Tibial nerve (tissue), 4 donors: ENCODE results near the gene PSME3IP1. TPM values are rescaled to one million over a fixed set of nuclear protein-coding genes. Genes with fewer than 3 reads are reported as not detected.
A peak's percentile ranks its signal among the peaks of the same experiment; 100 is the strongest.

ENCODE experiments used
- DNase-seq, 2 donors: peaks; one replicate each; pipeline ENCODE4 v3.0.0-alpha.2; 2019; ENCODE audit warnings: low spot score in 2 of 2
- H3K27ac ChIP-seq, 4 donors: fragments of 200-600 bp; sonication (generic) in 3 of 4; one replicate each; pipeline ENCODE4 v1.5.1; 2017 to 2019; ENCODE audit warnings: mild to moderate bottlenecking in 1 of 4
- H3K27me3 ChIP-seq, 2 donors: fragments of 200-600 bp; sonication (generic) in 1 of 2; one replicate each; pipeline versions ENCODE4 v1.5.1 to v1.6.0; 2017 to 2019
- H3K36me3 ChIP-seq, 3 donors: fragments of 200-600 bp; sonication (generic); one replicate each; pipeline ENCODE4 v1.5.1; 2018 to 2019
- H3K4me1 ChIP-seq, 4 donors: fragments of 200-600 bp; sonication (generic) in 3 of 4; one replicate each; pipeline ENCODE4 v1.5.1; 2017 to 2019
- H3K4me3 ChIP-seq, 4 donors: fragments of 200-600 bp; sonication (generic) in 3 of 4; one replicate each; pipeline ENCODE4 v1.5.1; 2017 to 2019; ENCODE audit warnings: mild to moderate bottlenecking in 1 of 4, moderate library complexity in 1 of 4
- H3K9me3 ChIP-seq, 4 donors: fragments of 200-600 bp; sonication (generic) in 3 of 4; one replicate each; pipeline ENCODE4 v1.5.1; 2017 to 2019
- EP300 ChIP-seq, 2 donors: sonication (generic); formaldehyde crosslinking; IDR thresholded peaks; one replicate each; pipeline ENCODE4 v1.6.1; 2017; ENCODE audit warnings: antibody characterized with exemption in 2 of 2, mild to moderate bottlenecking in 1 of 2
- POLR2A ChIP-seq, 2 donors: fragments of 450-650 bp; IDR thresholded peaks; one replicate each; pipeline ENCODE4 v1.6.1; 2017; ENCODE audit warnings: antibody characterized with exemption in 2 of 2, mild to moderate bottlenecking in 2 of 2, moderate library complexity in 2 of 2
- WGBS, 2 donors: methylation state at CpG; one replicate each; pipeline ENCODE4 v1.1.5; 2018; 5-methylcytosine and 5-hydroxymethylcytosine counted together
- total RNA-seq, 4 donors: library from RNA; depleted of rRNA; stranded (reverse); fragments of >200 nt; gene quantifications; one replicate each; pipeline ENCODE4 v1.1.0, GENCODE V29; 2016
- TF ChIP-seq, protein P1 (sequence below), 5 experiments: fragments of 200-600 bp in 3 of 5; fragments of 450-650 bp in 2 of 5; sonication (generic) in 3 of 5; IDR thresholded peaks; one replicate each; pipeline ENCODE4 v1.5.1; 2016 to 2019; ENCODE audit warnings: antibody characterized with exemption in 5 of 5, mild to moderate bottlenecking in 3 of 5, moderate library complexity in 2 of 5

Gene PSME3IP1
- total RNA-seq, 4 donors from 2014 or later: 58.4 to 100 (median 69.7) TPM

DNA sequence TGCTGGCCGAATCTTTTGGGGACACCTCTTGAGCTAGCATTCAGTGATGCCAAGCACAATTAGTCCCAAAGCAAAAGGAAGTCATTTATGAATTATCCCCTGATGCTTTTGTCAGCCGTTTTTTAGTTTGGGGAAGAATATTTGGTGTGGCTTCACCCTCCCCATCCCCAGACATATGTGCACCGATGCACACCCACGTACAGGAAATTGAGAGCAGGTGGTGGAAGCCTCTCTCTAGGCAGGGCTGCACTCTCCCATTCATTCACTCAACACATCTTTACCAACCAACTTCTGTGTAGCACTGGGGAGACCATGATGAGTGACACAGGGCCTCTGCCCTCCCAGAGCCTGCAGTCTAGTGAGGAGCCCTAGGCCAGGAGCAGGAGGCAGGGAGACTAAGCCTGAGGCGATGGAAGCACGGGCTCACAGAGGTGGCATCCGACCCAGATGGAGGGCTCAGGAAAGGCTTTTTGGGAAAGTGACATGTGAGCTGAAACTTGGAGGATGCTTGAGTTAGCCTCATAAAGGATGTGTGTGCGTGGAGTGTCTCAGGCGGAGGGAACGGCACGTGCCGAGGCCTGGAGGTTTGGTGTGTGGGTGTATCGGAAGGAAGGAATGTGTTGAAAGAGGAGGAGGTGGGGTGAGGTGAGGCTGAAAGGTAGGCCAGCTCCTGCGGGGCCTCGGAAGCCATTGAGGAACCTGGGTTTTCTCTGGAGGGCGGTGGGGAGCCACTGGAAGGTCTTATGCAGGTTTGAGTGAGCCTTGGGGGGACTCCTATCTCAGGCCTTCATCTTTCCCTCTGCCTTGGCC, 43.8 kb downstream of the PSME3IP1 start:
- Histone ChIP-seq H3K27me3 (no peaks in the 10 kb centered on the region), H3K4me1 (peaks cover 0 to 81% (median 27%) of the 10 kb centered on the region in 4 donors), H3K36me3 (peaks cover 0 to 16% (median 0%) of the 10 kb centered on the region in 3 donors), H3K4me3 (no peak overlapping the region), H3K9me3 (no peaks in the 10 kb centered on the region), H3K27ac (peak overlapping the region in 3 of 4 donors; percentile 54 to 89 (median 87))
- TF ChIP-seq, protein P1, sequence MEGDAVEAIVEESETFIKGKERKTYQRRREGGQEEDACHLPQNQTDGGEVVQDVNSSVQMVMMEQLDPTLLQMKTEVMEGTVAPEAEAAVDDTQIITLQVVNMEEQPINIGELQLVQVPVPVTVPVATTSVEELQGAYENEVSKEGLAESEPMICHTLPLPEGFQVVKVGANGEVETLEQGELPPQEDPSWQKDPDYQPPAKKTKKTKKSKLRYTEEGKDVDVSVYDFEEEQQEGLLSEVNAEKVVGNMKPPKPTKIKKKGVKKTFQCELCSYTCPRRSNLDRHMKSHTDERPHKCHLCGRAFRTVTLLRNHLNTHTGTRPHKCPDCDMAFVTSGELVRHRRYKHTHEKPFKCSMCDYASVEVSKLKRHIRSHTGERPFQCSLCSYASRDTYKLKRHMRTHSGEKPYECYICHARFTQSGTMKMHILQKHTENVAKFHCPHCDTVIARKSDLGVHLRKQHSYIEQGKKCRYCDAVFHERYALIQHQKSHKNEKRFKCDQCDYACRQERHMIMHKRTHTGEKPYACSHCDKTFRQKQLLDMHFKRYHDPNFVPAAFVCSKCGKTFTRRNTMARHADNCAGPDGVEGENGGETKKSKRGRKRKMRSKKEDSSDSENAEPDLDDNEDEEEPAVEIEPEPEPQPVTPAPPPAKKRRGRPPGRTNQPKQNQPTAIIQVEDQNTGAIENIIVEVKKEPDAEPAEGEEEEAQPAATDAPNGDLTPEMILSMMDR (IDR thresholded peaks at IDR 0.05): no peak
- no peak for TF ChIP-seq EP300 (IDR thresholded peaks at IDR 0.05)
- no peak for TF ChIP-seq POLR2A (IDR thresholded peaks at IDR 0.05)
- no peak for DNase-seq
- 77 to 80% methylated on average over 16 of the region's 16 CpGs for WGBS, 2 donors

DNA sequence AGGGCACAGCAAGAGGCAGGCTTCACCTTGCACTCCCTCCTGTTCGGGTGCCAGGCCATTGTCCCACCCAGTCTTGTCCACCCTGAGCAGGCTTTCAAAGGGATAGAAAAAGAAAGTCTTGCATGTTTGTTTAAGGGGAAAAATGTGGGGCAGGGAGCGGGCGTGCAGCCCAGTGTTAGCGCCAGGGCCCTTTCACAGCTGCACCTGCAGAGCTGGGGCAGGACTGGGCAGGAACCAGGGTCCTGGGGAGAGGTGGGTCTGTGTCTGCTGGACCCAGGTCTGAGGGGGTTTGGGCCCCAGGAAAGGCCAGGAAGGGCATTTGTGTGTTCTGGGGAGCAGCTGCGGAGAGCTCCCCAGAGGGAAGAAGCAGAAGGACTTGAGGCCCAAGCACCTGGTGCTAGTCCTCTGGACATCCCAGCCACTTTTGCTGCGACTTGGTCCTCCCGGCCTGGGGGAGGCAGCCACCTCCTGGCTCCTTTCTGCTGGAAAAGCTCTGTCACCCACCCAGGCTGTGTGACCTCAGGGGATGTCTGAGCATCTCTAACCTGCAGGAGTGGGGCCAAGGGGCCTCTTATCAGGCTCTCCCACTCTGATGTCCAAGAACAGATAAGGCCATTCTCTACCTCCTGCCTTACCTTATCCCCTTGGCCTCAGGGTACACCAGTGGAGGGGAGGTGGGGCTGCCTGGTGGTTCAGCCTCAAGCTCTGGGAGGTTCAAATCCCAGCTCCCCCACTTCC, 44.7 kb downstream of the PSME3IP1 start:
- Histone ChIP-seq H3K9me3 (no peaks in the 10 kb centered on the region), H3K27ac (peak overlapping the region in 2 of 4 donors; percentile 87 to 89), H3K36me3 (peaks cover 0 to 25% (median 0%) of the 10 kb centered on the region in 3 donors), H3K4me1 (peaks cover 0 to 71% (median 27%) of the 10 kb centered on the region in 4 donors), H3K4me3 (no peak overlapping the region), H3K27me3 (no peaks in the 10 kb centered on the region)
- TF ChIP-seq POLR2A (IDR thresholded peaks at IDR 0.05) (no peak), EP300 (IDR thresholded peaks at IDR 0.05) (no peak)
- TF ChIP-seq, protein P1 (IDR thresholded peaks at IDR 0.05): no peak
- no peak for DNase-seq
- 87 to 92% methylated on average over 6 to 7 of the region's 7 CpGs for WGBS, 2 donors

DNA sequence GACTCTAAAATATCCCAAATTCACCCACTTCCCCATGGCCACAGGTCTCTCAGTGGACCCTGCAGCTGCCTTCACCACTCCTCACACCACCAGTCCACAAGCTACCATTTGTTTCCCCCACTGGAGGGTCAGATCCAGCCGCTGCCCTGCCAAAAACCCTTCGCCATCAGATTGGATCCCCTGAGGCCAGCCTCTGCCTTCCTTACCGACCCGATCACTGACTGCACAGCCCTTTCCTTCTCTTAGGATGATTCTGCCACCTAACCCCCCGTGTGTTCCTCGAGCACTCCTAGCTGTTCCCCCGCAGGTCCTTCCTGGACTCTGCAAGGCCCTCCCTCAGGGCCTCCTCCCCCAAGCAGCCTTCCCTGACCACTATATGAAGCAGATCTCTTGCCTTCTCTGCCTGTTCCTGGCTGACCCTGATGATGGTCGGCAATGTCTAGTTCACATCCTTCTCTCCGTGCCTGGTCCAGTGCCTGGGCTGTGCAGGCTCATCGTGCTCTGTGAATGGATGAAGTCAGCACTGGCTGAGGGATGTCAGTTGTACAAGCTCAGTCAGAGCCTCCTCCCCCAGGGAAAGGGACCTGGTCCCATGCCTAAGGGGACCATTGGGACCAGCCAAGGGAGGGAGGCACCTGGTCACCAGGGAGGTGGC, 47.4 kb downstream of the PSME3IP1 start:
- Histone ChIP-seq H3K27me3 (no peaks in the 10 kb centered on the region), H3K4me3 (no peak overlapping the region), H3K4me1 (peaks cover 0 to 47% (median 15%) of the 10 kb centered on the region in 4 donors), H3K9me3 (no peaks in the 10 kb centered on the region), H3K36me3 (peaks cover 0 to 43% (median 0%) of the 10 kb centered on the region in 3 donors), H3K27ac (peak overlapping the region in 1 of 4 donors; percentile 22)
- TF ChIP-seq, protein P1 (IDR thresholded peaks at IDR 0.05): no peak
- TF ChIP-seq POLR2A (IDR thresholded peaks at IDR 0.05): no peak
- TF ChIP-seq EP300 (IDR thresholded peaks at IDR 0.05): no peak
- DNase-seq: no peak
- WGBS, 2 donors: 78 to 84% methylated on average over 10 of the region's 10 CpGs

DNA sequence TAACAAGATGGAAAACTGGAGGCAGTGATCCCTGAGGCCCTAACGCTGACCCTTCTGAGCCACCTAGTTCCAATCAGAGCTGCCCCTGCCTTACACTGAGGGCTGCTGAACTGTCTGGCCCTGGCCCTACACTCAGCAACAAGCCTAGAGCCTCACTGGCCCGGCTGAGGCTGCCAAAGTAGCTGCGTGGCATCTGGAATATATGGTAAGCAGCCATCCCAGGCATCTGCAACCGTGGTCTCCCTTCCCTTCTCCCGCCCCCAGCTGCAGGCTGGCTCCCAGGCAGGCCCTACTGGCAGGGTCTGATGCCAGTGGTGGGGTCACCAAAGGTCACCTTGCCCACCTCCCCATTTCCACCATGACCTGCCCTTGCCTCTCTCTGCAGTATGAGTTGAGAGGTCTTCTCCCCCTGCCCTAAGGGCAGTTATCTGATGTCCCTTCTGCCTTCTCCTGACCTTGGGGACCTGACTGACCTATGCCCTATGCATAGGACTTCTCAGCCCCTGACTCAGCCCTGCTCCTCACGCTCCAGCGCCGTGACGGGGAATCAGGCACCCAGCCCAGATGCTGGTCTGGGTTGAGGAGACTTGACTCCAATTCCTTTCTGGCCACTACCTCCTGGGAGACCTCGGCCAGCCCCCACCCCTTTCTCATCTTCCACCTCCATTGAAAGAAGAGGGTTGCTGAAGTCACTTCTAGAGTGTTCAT, 48.1 kb downstream of the PSME3IP1 start:
- Histone ChIP-seq H3K9me3 (no peaks in the 10 kb centered on the region), H3K36me3 (peaks cover 0 to 43% (median 0%) of the 10 kb centered on the region in 3 donors), H3K4me3 (no peak overlapping the region), H3K27me3 (no peaks in the 10 kb centered on the region), H3K4me1 (peaks cover 0 to 47% (median 12%) of the 10 kb centered on the region in 4 donors), H3K27ac (peak overlapping the region in 1 of 4 donors; percentile 22)
- TF ChIP-seq, protein P1 (IDR thresholded peaks at IDR 0.05): no peak
- DNase-seq: no peak
- WGBS, 2 donors: 62 to 89% methylated on average over 6 to 10 of the region's 10 CpGs
